Mesenchymal stem cell (in vitro differentiated cells and primary cell): ENCODE data around the gene SUGCT.

ENCODE experiments used
- DNase-seq: peaks from one replicate; pipeline ENCODE4 v3.0.0-alpha.2; 2013
- H2AFZ ChIP-seq: one replicate; pipeline ENCODE4 v1.6.1; 2013; ENCODE audit warnings: low read depth, mild to moderate bottlenecking, control low read depth, inconsistent platforms, low read length, moderate library complexity
- H2AK5ac ChIP-seq: 2 replicates; pipeline ENCODE4 v1.6.1; 2013; ENCODE audit warnings: low read length, moderate library complexity, mild to moderate bottlenecking, inconsistent platforms; ENCODE audit not compliant: severe bottlenecking
- H2BK120ac ChIP-seq: one replicate; pipeline ENCODE4 v1.6.1; 2013; ENCODE audit warnings: low read depth, mild to moderate bottlenecking, inconsistent platforms, low read length, moderate library complexity
- H2BK12ac ChIP-seq, 2 experiments: one replicate each; pipeline ENCODE4 v1.6.1; 2013; ENCODE audit warnings: inconsistent platforms in 2 of 2, low read length in 2 of 2, mild to moderate bottlenecking in 2 of 2, moderate library complexity in 2 of 2, control low read depth in 1 of 2
- H2BK15ac ChIP-seq: one replicate; pipeline ENCODE4 v1.6.1; 2013; ENCODE audit warnings: mild to moderate bottlenecking, low read depth, inconsistent platforms; ENCODE audit not compliant: poor library complexity, severe bottlenecking
- H2BK5ac ChIP-seq: 2 replicates; pipeline ENCODE4 v1.6.1; 2013; ENCODE audit warnings: low read depth, mild to moderate bottlenecking, low read length, control low read depth, inconsistent platforms; ENCODE audit not compliant: poor library complexity, severe bottlenecking
- H3K14ac ChIP-seq, 2 experiments: one replicate each; pipeline ENCODE4 v1.6.1; 2013; ENCODE audit warnings: inconsistent platforms in 2 of 2, low read length in 2 of 2, control low read depth in 1 of 2, mild to moderate bottlenecking in 1 of 2, moderate library complexity in 1 of 2
- H3K18ac ChIP-seq, 2 experiments: one replicate each; pipeline ENCODE4 v1.6.1; 2013; ENCODE audit warnings: inconsistent platforms in 2 of 2, low read length in 2 of 2, control low read depth in 1 of 2, low read depth in 1 of 2, mild to moderate bottlenecking in 1 of 2
- H3K23ac ChIP-seq, 2 experiments: one replicate each; pipeline ENCODE4 v1.6.1; 2013; ENCODE audit warnings: inconsistent platforms in 2 of 2, low read length in 2 of 2, mild to moderate bottlenecking in 2 of 2, moderate library complexity in 2 of 2, control low read depth in 1 of 2
- H3K27ac ChIP-seq: 2 replicates; pipeline ENCODE4 v1.5.1; 2013; ENCODE audit warnings: mild to moderate bottlenecking, moderate library complexity, low read length, control low read depth, inconsistent platforms; ENCODE audit not compliant: poor library complexity, severe bottlenecking
- H3K27me3 ChIP-seq, 2 experiments: 2 replicates each; pipeline versions ENCODE4 v1.6.1 to v1.7.0; 2013; ENCODE audit warnings: low read length in 2 of 2, mild to moderate bottlenecking in 2 of 2, moderate library complexity in 2 of 2, control low read depth in 1 of 2, inconsistent platforms in 1 of 2; ENCODE audit not compliant: control insufficient read depth in 1 of 2, insufficient read depth in 1 of 2
- H3K36me3 ChIP-seq, 2 experiments: 2 replicates each; pipeline versions ENCODE4 v1.6.1 to v1.7.0; 2013; ENCODE audit warnings: low read length in 2 of 2, control low read depth in 1 of 2, inconsistent platforms in 1 of 2, low read depth in 1 of 2, mild to moderate bottlenecking in 1 of 2; ENCODE audit not compliant: insufficient read depth in 2 of 2, control insufficient read depth in 1 of 2
- H3K4ac ChIP-seq, 2 experiments: one replicate each; pipeline ENCODE4 v1.6.1; 2013; ENCODE audit warnings: inconsistent platforms in 2 of 2, low read length in 2 of 2, mild to moderate bottlenecking in 2 of 2, moderate library complexity in 2 of 2, control low read depth in 1 of 2, low read depth in 1 of 2
- H3K4me1 ChIP-seq: 2 replicates; pipeline ENCODE4 v1.6.1; 2013; ENCODE audit warnings: low read depth, low read length, control low read depth; ENCODE audit not compliant: control insufficient read depth, insufficient read depth
- H3K4me2 ChIP-seq: 2 replicates; pipeline ENCODE4 v1.6.1; 2013; ENCODE audit warnings: low read length, mild to moderate bottlenecking, inconsistent platforms; ENCODE audit not compliant: poor library complexity, severe bottlenecking
- H3K4me3 ChIP-seq, 2 experiments: 2 replicates each; pipeline versions ENCODE4 v1.5.1 to v1.7.0; 2013; ENCODE audit warnings: low read length in 2 of 2, mild to moderate bottlenecking in 2 of 2, control low read depth in 1 of 2, low read depth in 1 of 2; ENCODE audit not compliant: insufficient read depth in 1 of 2
- H3K79me1 ChIP-seq: replicated peaks from 2 replicates; pipeline ENCODE4 v1.6.1; 2013; ENCODE audit warnings: mild to moderate bottlenecking, control low read depth, low read length, inconsistent platforms; ENCODE audit not compliant: poor library complexity, severe bottlenecking
- H3K9ac ChIP-seq: 2 replicates; pipeline ENCODE4 v1.7.0; 2013; ENCODE audit warnings: mild to moderate bottlenecking, low read length, moderate library complexity
- H3K9me3 ChIP-seq: 2 replicates; pipeline ENCODE4 v1.7.0; 2013; ENCODE audit warnings: mild to moderate bottlenecking, low read length; ENCODE audit not compliant: control insufficient read depth
- H4K8ac ChIP-seq: one replicate; pipeline ENCODE4 v1.6.1; 2013; ENCODE audit warnings: inconsistent platforms, mild to moderate bottlenecking, low read length, moderate library complexity
- H4K91ac ChIP-seq: one replicate; pipeline ENCODE4 v1.6.1; 2013; ENCODE audit warnings: mild to moderate bottlenecking, low read length, inconsistent platforms
- WGBS: methylation state at CpG from one replicate; pipeline ENCODE4 v1.1.7; 2013; ENCODE audit warnings: mixed read lengths; 5-methylcytosine and 5-hydroxymethylcytosine counted together

Gene SUGCT

GRCh38 chr7:40202851-40203250 is 68.0 kb downstream of the SUGCT start:
- no peaks in the 10 kb centered on the region for H3K79me1 ChIP-seq
- no peak overlapping the region for H2BK12ac ChIP-seq
- no peak overlapping the region for H2BK5ac ChIP-seq
- no peak overlapping the region for H2AFZ ChIP-seq
- H3K4ac ChIP-seq = no peak overlapping the region
- no peak overlapping the region for H3K4me3 ChIP-seq
- no peak overlapping the region for H2BK120ac ChIP-seq
- H3K14ac ChIP-seq = no peak overlapping the region
- no peaks in the 10 kb centered on the region for H3K27me3 ChIP-seq
- peaks cover 3% of the 10 kb centered on the region for H3K4me1 ChIP-seq
- no peak overlapping the region for H3K4me2 ChIP-seq
- no peak overlapping the region for H3K23ac ChIP-seq
- no peaks in the 10 kb centered on the region for H3K9me3 ChIP-seq
- H3K9ac ChIP-seq = no peak overlapping the region
- WGBS = 95% methylated on average over 3 of the region's 3 CpGs
- no peak for DNase-seq
- no peak overlapping the region for H2BK15ac ChIP-seq
- H3K18ac ChIP-seq = no peak overlapping the region
- H4K8ac ChIP-seq = no peak overlapping the region
- no peak overlapping the region for H4K91ac ChIP-seq
- H3K36me3 ChIP-seq = no peaks in the 10 kb centered on the region
- no peak overlapping the region for H2AK5ac ChIP-seq
- H3K27ac ChIP-seq = no peak overlapping the region

- no peaks in the 10 kb centered on the region for H3K9me3 ChIP-seq
- peaks cover 3% of the 10 kb centered on the region for H3K4me1 ChIP-seq
- H3K18ac ChIP-seq = no peak overlapping the region
- no peak overlapping the region for H2AK5ac ChIP-seq
- no peaks in the 10 kb centered on the region for H3K79me1 ChIP-seq
- H2BK12ac ChIP-seq = no peak overlapping the region
- no peak overlapping the region for H3K4ac ChIP-seq
- H3K36me3 ChIP-seq = no peaks in the 10 kb centered on the region
- DNase-seq = no peak
- H3K4me3 ChIP-seq = no peak overlapping the region
- WGBS = 97% methylated on average over 7 of the region's 7 CpGs
- no peak overlapping the region for H2AFZ ChIP-seq
- no peaks in the 10 kb centered on the region for H3K27me3 ChIP-seq
- H2BK5ac ChIP-seq = no peak overlapping the region
- H3K9ac ChIP-seq = no peak overlapping the region
- no peak overlapping the region for H3K27ac ChIP-seq
- no peak overlapping the region for H3K23ac ChIP-seq
- H2BK15ac ChIP-seq = no peak overlapping the region
- no peak overlapping the region for H2BK120ac ChIP-seq
- H3K14ac ChIP-seq = no peak overlapping the region
- H3K4me2 ChIP-seq = no peak overlapping the region
- no peak overlapping the region for H4K8ac ChIP-seq
- H4K91ac ChIP-seq = no peak overlapping the region
Measured at GRCh38 chr7:40204581-40204980, 69.8 kb downstream of the SUGCT start.

- Histone ChIP-seq H3K4me1 (no peaks in the 10 kb centered on the region), H2BK15ac (no peak overlapping the region), H2BK5ac (no peak overlapping the region), H2BK120ac (no peak overlapping the region), H3K27ac (no peak overlapping the region), H3K9me3 (no peaks in the 10 kb centered on the region), H3K23ac (no peak overlapping the region), H4K8ac (no peak overlapping the region), H3K4me2 (no peak overlapping the region), H3K79me1 (no peaks in the 10 kb centered on the region), H3K18ac (no peak overlapping the region), H3K4me3 (no peak overlapping the region), H4K91ac (no peak overlapping the region), H2BK12ac (no peak overlapping the region), H2AK5ac (no peak overlapping the region), H3K9ac (no peak overlapping the region), H3K4ac (no peak overlapping the region), H3K27me3 (no peaks in the 10 kb centered on the region), H2AFZ (no peak overlapping the region), H3K14ac (no peak overlapping the region), H3K36me3 (no peaks in the 10 kb centered on the region)
- no peak for DNase-seq
- no CpG with 5 or more reads among the region's 2 CpGs for WGBS
Measured at GRCh38 chr7:40205992-40206391, 71.2 kb downstream of the SUGCT start.

GRCh38 chr7:40211276-40212003 is 76.6 kb downstream of the SUGCT start:
- Histone ChIP-seq H2BK5ac (no peak overlapping the region), H3K27ac (peak overlapping the region; percentile 56), H3K4me1 (no peaks in the 10 kb centered on the region), H3K4me3 (no peak overlapping the region), H3K4ac (no peak overlapping the region), H3K9ac (no peak overlapping the region), H2BK120ac (no peak overlapping the region), H4K91ac (no peak overlapping the region), H3K18ac (no peak overlapping the region), H2BK12ac (no peak overlapping the region), H3K27me3 (no peaks in the 10 kb centered on the region), H3K9me3 (no peaks in the 10 kb centered on the region), H3K4me2 (no peak overlapping the region), H2AFZ (no peak overlapping the region), H2AK5ac (no peak overlapping the region), H4K8ac (no peak overlapping the region), H2BK15ac (no peak overlapping the region), H3K79me1 (no peaks in the 10 kb centered on the region), H3K36me3 (no peaks in the 10 kb centered on the region), H3K14ac (no peak overlapping the region), H3K23ac (no peak overlapping the region)
- DNase-seq = no peak
- WGBS = 100% methylated on average over 2 of the region's 5 CpGs
